ENCODE data around the gene AK2.

The AK2 gene

DNA sequence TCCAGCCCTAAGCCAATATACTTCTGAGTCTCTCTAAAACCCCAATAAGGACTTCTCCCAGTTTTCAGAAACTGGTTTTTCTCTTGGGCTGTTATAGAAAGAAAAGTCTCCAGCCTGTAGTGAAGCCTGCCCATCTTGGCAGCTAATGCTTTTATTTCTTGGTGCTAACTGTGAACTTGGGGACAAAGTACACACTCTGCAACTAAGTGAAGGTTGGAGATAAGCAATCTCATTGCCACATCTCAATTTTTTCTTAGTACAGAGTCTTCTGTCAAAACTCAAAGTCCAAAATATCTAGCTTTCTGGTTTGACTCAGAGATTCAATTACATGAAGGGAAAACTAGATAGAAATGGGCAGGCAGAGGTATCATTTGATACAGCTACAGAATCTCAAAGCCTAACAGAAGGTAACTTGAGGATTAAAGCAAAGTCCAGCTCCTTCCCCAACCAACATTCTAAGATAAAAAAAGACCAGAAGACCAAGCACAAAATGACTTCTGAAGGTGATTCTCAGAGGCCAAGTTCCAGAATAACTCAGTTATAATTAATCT is 14.0 kb downstream of the AK2 start:
- DNase-seq (ENCODE audit: low spot score), result no peak

DNA sequence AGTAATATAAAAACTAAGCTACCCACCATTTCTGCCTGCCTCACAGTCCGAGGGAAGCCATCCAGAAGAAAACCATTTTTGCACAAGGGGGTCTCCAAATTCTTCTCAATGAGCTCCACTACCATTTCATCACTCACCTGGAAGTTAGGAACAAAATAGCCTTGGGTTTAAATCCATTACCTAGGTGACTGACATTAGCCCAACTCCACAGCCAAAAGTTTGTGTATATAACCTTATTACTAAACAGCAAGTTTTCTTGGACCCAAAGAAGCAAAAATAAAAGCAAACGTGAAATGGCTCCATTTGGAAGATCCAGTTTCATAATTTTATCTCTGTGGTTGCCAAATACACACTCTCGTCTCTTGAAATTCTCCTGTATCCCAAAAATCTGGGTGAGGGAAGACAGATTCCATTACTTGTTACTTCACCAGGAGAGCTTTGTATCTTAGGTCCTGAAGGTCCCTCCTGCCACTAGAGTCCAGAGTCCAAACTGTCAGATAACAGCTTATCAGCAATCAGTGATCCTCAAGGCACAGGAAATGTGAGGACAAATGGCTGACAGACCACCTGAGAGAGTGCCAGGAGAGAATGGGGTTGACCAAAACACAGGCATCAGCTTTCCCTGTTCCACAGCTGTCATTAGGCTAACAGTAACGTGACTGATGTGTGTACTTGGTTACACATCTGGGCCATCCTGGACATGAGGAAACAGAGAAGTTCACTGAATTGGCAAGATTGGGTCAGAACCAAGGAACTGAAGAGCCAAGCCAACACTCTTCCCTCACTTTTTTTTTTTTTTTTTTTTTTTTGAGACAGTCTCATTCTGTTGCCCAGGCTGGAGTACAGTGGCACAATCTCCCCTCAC is 14.9 kb downstream of the AK2 start:
- no peak for DNase-seq (ENCODE audit: low spot score)

DNA sequence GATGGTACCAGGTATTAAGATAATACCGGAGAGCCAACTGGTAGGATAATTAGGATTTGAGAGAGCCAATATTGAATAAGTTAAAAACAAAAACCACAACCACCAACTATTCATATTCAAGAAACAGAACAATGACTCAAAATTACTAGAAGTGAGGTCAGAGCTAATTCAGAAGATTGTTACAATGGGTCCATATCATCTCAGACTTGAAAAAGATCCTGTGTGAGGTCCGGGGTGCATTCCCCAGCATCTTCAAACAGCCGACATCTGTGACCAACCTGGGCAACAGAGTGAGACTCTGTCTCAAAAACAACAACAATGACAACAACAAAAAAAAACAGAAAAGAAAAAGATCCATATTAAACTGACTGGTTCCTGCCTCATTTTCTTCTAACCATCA is 18.6 kb downstream of the AK2 start:
- DNase-seq (ENCODE audit: low spot score), result no peak

GRCh38 chr1:33017175-33017574 is 19.5 kb downstream of the AK2 start:
- no peak for DNase-seq (ENCODE audit: low spot score)

GRCh38 chr1:33015216-33015615 is 21.5 kb downstream of the AK2 start:
- DNase-seq (ENCODE audit: low spot score), result no peak

- DNase-seq (ENCODE audit: low spot score), result no peak
Measured at GRCh38 chr1:33014464-33015163, 22.1 kb downstream of the AK2 start.

DNA sequence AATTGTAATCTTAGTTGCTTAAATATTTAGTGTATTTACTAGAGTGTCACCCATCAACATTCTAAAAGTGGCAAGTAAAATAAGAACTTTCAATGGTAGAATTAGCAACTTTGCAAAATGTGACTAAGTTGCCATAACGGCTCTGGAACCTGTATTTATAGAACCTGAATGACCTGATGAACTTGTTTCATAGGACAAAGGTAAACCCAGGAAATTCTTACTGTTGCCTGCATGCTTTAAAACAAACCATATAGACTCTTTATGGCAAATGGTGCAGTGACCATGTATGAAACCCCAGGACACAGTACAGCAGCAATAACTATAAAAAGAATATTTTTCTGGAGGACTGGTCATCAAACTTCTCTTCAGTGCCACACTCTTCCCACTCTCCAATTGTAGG is 22.9 kb downstream of the AK2 start:
- no peak for DNase-seq (ENCODE audit: low spot score)

DNA sequence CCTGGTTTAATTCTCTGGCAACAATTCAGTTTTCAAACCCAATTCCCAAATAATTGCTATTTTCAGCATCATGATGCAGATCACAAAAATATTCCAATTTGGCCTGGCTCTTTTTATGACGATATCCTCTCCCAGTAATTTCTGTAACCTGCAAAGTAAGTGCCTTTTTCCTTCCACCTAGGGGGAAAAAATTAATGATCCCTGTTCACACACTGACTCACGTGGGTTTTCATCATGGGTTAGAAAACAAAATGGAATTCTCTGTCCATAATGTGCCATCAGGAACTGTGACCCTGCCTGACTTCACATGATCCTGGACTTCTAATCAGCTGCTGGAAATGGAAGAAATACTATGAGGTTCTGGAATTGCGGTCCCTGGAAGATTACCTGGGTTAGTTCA is 24.5 kb downstream of the AK2 start:
- DNase-seq (ENCODE audit: low spot score), result no peak

- DNase-seq (ENCODE audit: low spot score), result no peak
Measured at GRCh38 chr1:33010932-33011731, 25.6 kb downstream of the AK2 start.

- DNase-seq (ENCODE audit: low spot score), result no peak
Measured at GRCh38 chr1:33009561-33009960, 27.1 kb downstream of the AK2 start.

DNA sequence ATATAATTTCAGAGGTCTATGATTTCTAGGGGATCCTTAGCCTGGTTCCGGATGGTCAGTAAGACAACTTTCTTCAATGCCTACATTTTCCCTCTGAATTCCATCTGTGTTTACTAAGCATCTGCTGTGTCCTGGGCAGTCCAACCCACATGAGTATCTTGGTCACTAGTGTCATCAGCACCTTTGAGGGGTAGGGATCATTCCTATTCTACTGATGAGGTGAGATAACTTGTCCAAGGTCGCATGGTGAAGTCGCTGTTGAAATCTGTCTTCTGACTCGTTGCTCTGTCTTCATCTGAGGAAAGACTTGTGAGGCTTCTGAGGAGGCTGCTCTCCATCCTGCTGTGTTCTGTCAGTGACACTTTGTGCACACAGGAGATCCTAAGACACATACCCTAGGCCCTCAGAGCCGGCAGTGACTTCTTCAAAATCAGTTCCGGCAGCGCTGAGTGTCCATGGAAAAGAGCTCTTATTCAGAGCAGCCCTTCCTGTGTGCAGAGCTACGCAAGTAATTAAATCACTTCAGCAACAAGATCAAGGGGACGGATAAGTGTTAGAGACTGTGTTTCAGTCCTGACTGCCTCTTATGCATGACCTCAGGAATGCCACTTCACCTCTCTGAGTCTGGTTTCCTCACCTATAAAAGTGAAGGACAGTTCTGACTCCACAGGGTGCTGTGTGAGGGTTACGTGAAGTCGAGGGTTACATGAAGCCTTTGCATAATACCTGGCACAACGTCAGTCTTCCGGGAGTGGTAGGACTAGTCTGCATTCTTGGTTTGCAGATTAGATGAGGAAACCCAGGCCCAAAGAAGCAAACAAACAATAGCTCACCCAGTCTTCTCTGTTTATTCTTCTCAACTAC is 28.4 kb downstream of the AK2 start:
- no peak for DNase-seq (ENCODE audit: low spot score)

- no peak for DNase-seq (ENCODE audit: low spot score)
Measured at GRCh38 chr1:33007190-33008050, 29.3 kb downstream of the AK2 start.

DNA sequence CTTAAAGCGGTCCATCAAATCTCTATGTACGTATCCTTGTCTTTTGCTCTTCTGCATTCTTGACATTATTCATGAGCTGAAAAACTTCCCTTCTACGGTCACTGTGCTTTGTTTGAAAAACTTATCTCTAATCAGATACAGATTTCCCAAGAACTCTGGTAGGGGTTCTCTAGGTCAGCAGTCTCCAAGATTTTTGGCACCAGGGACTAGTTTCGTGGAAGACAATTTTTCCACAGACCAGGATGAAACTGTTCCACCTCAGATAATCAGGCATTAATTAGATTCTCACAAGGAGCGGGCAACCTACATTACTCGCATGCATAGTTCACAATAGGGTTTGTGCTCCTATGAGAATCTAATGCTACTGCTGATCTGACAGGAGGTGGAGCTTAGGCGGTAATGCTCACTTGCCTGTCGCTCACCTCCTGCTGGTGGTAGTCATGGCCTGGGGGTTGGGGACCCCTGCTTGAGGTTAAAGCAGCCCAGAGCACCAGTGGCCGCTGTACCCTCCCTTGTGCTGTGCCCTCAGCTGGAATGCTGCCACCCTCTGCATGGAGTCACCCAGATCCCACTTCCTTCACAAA is 30.8 kb downstream of the AK2 start:
- no peak for DNase-seq (ENCODE audit: low spot score)

DNA sequence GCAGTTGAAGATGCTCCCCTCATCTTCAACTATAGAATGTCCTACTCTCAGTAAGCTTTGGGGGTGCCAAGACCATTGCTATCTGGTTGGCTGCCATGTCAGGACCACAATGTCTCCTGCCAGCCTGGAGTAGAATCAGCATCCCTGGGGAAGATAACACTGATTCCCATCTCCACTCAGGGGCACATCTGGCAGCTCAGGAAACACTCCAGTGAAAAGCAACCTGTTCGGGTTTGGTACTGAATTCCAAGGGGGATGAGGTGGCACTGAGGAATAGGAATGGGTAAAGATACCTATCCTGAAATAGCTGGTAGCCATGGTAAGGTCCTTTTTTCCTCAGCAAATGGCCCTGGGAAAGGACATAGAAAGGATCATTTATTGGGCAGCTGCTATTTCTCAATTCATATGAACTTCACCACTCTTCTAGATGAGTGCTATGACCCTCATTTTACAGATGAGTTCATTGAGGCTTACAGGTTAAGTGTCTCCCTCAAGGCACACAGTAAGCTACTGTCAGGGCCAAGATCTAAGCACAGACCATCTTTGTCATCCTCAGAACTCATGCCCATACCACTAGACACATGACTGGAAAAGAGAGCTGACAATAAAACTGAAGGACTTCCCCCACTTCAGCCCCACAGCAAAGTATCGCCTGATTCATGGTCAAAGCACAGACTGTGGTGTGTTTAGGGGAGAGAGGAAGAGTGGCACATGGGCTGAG is 31.4 kb downstream of the AK2 start:
- no peak for DNase-seq (ENCODE audit: low spot score)

- DNase-seq (ENCODE audit: low spot score), result no peak
Measured at GRCh38 chr1:33004613-33005012, 32.1 kb downstream of the AK2 start.

- DNase-seq (ENCODE audit: low spot score), result no peak
Measured at GRCh38 chr1:33003657-33004056, 33.0 kb downstream of the AK2 start.

GRCh38 chr1:33002006-33002405 is 34.7 kb downstream of the AK2 start:
- DNase-seq (ENCODE audit: low spot score), result no peak

- DNase-seq (ENCODE audit: low spot score), result no peak
Measured at GRCh38 chr1:33001282-33001681, 35.4 kb downstream of the AK2 start.

- DNase-seq (ENCODE audit: low spot score), result no peak
Measured at GRCh38 chr1:33000427-33001026, 36.2 kb downstream of the AK2 start.

Data from activated CD4-positive, alpha-beta T cell treated with anti-CD3 and anti-CD28 coated beads, Interleukin-2, Interleukin-4, amounts not matched to agents 100 ng/mL and 50 ng/mL, durations not matched to agents 16 hours and 8 hours (primary cell).